GM12873 (cell line): ENCODE measurements around the gene FZD2.
A peak's percentile ranks its signal among the peaks of the same experiment; 100 is the strongest.

ENCODE experiments used
- CTCF ChIP-seq: IDR thresholded peaks from 2 replicates; pipeline ENCODE4 v1.5.1; 2012; ENCODE audit warnings: low read depth, mild to moderate bottlenecking, moderate library complexity, low read length, control low read depth; ENCODE audit not compliant: insufficient read depth; ENCODE audit errors: missing control alignments

Gene FZD2

GRCh38 chr17:44578947-44579346, 21.7 kb downstream of the FZD2 start:
- no peak for TF ChIP-seq CTCF

GRCh38 chr17:44581868-44582267, 24.6 kb downstream of the FZD2 start:
- peak; percentile 26 for TF ChIP-seq CTCF

GRCh38 chr17:44584443-44584842, 27.2 kb downstream of the FZD2 start:
- TF ChIP-seq CTCF = no peak

GRCh38 chr17:44585315-44585714, 28.0 kb downstream of the FZD2 start:
- no peak for TF ChIP-seq CTCF

GRCh38 chr17:44587339-44587738, 30.1 kb downstream of the FZD2 start:
- TF ChIP-seq CTCF = no peak

GRCh38 chr17:44589316-44590071, 32.2 kb downstream of the FZD2 start:
- no peak for TF ChIP-seq CTCF

- TF ChIP-seq CTCF = no peak
Observed at GRCh38 chr17:44591206-44591605, 33.9 kb downstream of the FZD2 start.
